Uterus (tissue), 4 donors: ENCODE results near the gene C3orf18. TPM values are rescaled to one million over a fixed set of nuclear protein-coding genes. Genes with fewer than 3 reads are reported as not detected.

ENCODE experiments used
- DNase-seq, 2 donors: peaks; one replicate each; pipeline ENCODE4 v3.0.0-alpha.2; 2019 to 2020
- H3K27ac ChIP-seq, 2 donors: fragments of 200-600 bp; sonication (generic); 1 replicate in 1 of 2; 2 replicates in 1 of 2; pipeline ENCODE4 v1.5.1; 2016 to 2018
- H3K27me3 ChIP-seq, 2 donors: fragments of 200-600 bp; sonication (generic); one replicate each; pipeline ENCODE4 v1.5.1; 2018 to 2019; ENCODE audit warnings: control low read depth in 1 of 2
- H3K36me3 ChIP-seq, 2 donors: fragments of 200-600 bp; sonication (generic); one replicate each; pipeline ENCODE4 v1.5.1; 2019; ENCODE audit warnings: control low read depth in 1 of 2
- H3K4me1 ChIP-seq, 2 donors: fragments of 200-600 bp; sonication (generic); one replicate each; pipeline ENCODE4 v1.5.1; 2018 to 2019; ENCODE audit warnings: control low read depth in 1 of 2
- H3K4me3 ChIP-seq, 2 donors: fragments of 200-600 bp; sonication (generic); 1 replicate in 1 of 2; 2 replicates in 1 of 2; pipeline ENCODE4 v1.5.1; 2018 to 2019; ENCODE audit warnings: mild to moderate bottlenecking in 1 of 2
- H3K9me3 ChIP-seq, 2 donors: fragments of 200-600 bp; sonication (generic); one replicate each; pipeline ENCODE4 v1.5.1; 2019; ENCODE audit warnings: control low read depth in 1 of 2
- POLR2A ChIP-seq, 2 donors: fragments of 450-650 bp; IDR thresholded peaks; one replicate each; pipeline ENCODE4 v1.6.1; 2016; ENCODE audit warnings: antibody characterized with exemption in 2 of 2, mild to moderate bottlenecking in 1 of 2, moderate library complexity in 1 of 2
- intact Hi-C: fragments of 100-400 bp; cut with DNase I; formaldehyde crosslinking; loops from one replicate; pipeline ENCODE4 v1.15.1; 2023; ENCODE audit warnings: low total_unique reads
- total RNA-seq, 4 donors: library from RNA; depleted of rRNA in 3 of 4; stranded (reverse); fragments of >200 nt in 3 of 4; gene quantifications; one replicate each; pipeline versions ENCODE4 v1.1.0 to v1.2.4, GENCODE V29; 2014 to 2023
- TF ChIP-seq, protein P1 (sequence below), 4 experiments: fragments of 200-600 bp in 2 of 4; fragments of 450-650 bp in 2 of 4; sonication (generic) in 2 of 4; IDR thresholded peaks; one replicate each; pipeline ENCODE4 v1.5.1; 2016 to 2019; ENCODE audit warnings: antibody characterized with exemption in 4 of 4, mild to moderate bottlenecking in 2 of 4, moderate library complexity in 1 of 4
- donor health status: DM: yes; HTN: yes; CAD: no.

Gene C3orf18
- 10 to 100 TPM in 3 of 4 donors, 1 to 10 TPM in 1; 7.1 to 21.0 (median 20.7) TPM for total RNA-seq

DNA sequence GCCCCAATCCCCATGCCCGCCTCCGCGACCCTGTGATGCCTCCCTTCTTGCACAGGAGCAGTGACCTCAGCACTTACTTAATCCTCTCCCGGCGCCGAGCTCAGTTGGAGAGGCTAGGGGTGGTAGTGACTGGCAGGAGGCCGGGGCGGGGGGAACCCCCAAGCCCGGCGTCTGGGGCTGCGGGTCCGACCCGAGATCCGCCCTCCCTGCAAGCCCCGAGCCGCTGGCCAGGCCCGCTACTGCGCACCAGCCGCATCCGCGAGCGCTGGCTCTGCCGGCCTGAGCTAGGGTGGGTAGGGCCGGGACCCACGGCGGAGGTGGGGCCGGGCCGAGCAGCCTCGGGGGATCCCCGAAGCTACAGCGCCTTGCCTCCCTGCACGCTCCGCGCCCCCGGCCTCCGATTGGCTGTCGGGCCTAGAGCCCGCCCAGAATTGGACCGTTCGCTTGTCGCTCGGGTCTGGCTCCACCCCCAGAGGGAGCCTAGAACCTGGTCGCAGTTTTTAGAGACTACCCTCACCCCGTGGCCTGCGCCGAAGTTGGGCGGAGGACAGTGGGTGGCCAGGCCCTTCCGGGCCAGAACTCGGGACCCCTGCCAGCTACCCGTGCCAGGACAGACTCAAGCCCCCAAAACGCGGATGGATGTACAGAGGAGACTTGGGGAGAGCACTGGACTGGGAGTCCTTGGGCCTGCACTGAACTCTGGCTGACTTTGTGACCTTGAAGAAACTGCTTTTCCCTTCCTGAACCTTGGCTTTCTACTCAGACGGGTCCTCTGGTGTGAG, at the start of gene C3orf18:
Gene C3orf18 (minus strand): TSS at position 362 of the 782 bp plus-strand sequence. CDS start 2,048 bp downstream, outside the sequence.
- H3K4me3 ChIP-seq, result peak within 1 kb of the TSS; percentile 57 to 71
- intact Hi-C loops, result no loop called here
- peak; percentile 18 to 41 for TF ChIP-seq POLR2A (IDR thresholded peaks at IDR 0.05)
- TF ChIP-seq, protein P1, sequence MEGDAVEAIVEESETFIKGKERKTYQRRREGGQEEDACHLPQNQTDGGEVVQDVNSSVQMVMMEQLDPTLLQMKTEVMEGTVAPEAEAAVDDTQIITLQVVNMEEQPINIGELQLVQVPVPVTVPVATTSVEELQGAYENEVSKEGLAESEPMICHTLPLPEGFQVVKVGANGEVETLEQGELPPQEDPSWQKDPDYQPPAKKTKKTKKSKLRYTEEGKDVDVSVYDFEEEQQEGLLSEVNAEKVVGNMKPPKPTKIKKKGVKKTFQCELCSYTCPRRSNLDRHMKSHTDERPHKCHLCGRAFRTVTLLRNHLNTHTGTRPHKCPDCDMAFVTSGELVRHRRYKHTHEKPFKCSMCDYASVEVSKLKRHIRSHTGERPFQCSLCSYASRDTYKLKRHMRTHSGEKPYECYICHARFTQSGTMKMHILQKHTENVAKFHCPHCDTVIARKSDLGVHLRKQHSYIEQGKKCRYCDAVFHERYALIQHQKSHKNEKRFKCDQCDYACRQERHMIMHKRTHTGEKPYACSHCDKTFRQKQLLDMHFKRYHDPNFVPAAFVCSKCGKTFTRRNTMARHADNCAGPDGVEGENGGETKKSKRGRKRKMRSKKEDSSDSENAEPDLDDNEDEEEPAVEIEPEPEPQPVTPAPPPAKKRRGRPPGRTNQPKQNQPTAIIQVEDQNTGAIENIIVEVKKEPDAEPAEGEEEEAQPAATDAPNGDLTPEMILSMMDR (IDR thresholded peaks at IDR 0.05), result no peak
- H3K27ac ChIP-seq, result peak within 1 kb of the TSS; percentile 86 to 92
- H3K9me3 ChIP-seq, result no peaks in the 10 kb centered on the region
- no peaks in the 10 kb centered on the region for H3K27me3 ChIP-seq
- DNase-seq, result peak; percentile 93 to 95
- H3K4me1 ChIP-seq, result peaks cover 0 to 9% of the 10 kb centered on the region in 2 donors
- H3K36me3 ChIP-seq, result no peaks in the 10 kb centered on the region

DNA sequence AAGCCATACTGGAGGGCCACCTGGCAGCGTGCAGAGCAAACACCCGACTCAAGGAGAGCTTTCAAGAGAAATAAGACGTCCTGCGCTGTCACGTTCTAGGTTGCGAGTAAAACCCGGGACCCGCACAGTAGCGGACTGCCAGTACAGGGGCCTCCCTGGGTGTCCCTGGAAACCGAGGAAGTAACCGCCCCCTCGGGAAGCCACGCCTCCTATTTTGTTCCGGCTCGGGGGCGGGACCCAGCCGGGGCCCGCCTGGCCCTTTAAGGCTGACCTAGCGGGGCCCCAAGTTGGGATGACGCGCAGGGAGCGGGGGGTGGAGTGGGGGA, 49.2 kb upstream of the C3orf18 start:
- peak overlapping the region; percentile 75 to 81 for H3K27ac ChIP-seq
- peak; percentile 9 to 27 for TF ChIP-seq POLR2A (IDR thresholded peaks at IDR 0.05)
- TF ChIP-seq, protein P1 (IDR thresholded peaks at IDR 0.05), result peak in 3 of 4 experiments; percentile 1 to 23 (median 13)
- intact Hi-C loops, result no loop called here
- H3K9me3 ChIP-seq, result no peaks in the 10 kb centered on the region
- DNase-seq, result peak; percentile 93 to 96
- H3K27me3 ChIP-seq, result no peaks in the 10 kb centered on the region
- H3K4me1 ChIP-seq, result peaks cover 0 to 12% of the 10 kb centered on the region in 2 donors
- no peaks in the 10 kb centered on the region for H3K36me3 ChIP-seq
- peak overlapping the region; percentile 62 to 83 for H3K4me3 ChIP-seq

DNA sequence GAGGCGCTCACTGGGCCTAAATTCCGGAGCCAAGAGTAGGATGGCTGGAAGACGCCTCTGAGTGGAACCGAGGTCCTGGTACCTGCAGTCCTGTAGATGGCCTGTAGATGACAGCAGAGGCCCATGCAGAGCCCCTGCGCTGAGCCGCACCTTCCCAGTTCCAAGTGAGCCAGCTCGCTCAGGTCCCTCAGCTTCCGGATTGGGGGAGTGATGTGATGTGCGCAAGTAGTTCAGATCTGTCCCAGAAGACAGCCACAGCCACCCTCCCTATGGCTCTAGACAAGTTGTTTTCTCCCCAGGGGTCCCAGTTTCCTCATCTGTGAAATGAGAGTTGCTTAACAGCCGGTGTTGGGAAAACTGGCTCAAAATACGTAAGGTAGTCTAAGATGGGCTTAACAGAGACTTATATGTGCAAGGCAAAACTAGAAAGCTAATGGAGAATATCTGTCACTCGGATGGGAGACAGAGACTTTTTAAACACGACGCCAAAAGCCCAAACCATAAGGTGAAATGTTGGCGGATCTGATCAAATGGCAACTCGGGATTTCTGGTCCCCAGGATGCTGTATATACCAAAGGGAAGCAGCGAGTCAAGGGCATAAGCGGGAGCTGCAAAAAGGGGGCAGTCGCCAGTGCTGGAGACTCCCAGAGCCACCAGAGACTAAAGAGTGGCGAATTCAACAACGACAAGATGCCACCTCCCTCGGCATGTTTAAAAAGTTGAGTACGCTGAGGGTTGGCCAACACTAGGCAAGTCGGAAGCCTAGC, 48.6 kb upstream of the C3orf18 start:
- H3K27me3 ChIP-seq, result no peaks in the 10 kb centered on the region
- TF ChIP-seq POLR2A (IDR thresholded peaks at IDR 0.05), result no peak
- TF ChIP-seq, protein P1 (IDR thresholded peaks at IDR 0.05), result peak; percentile 98 to 99 (median 99)
- peaks cover 0 to 12% of the 10 kb centered on the region in 2 donors for H3K4me1 ChIP-seq
- peak overlapping the region; percentile 62 to 83 for H3K4me3 ChIP-seq
- peak; percentile 83 to 85 for DNase-seq
- no peaks in the 10 kb centered on the region for H3K36me3 ChIP-seq
- H3K27ac ChIP-seq, result peak overlapping the region; percentile 75 to 81
- intact Hi-C loops, result no loop called here
- no peaks in the 10 kb centered on the region for H3K9me3 ChIP-seq

DNA sequence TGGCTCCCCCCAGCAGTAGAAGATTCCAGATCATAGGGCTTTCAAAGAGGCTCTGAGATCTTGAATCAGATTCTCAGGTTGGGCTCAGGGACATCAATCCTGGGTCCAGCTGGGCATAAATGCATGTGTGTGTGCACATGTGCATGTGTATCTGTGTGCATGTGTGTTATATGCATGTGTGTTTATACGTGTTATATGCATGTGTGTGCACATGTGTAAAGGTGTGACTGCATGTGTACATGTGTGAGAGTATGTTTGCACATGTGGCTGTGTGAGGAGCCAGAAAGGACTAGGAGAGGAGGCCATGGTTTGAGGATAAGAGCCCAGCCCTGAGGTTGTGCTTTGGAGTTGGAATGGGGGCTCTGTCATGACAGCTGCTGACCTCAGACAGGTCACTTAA, 47.6 kb upstream of the C3orf18 start:
- intact Hi-C loops, result loop anchor here (2.0 kb wide), 1 partner anchor 42 kb away; no protein-coding TSS in a partner anchor
- TF ChIP-seq POLR2A (IDR thresholded peaks at IDR 0.05), result no peak
- TF ChIP-seq, protein P1 (IDR thresholded peaks at IDR 0.05), result no peak
- Histone ChIP-seq H3K4me3 (no peak overlapping the region), H3K27me3 (no peaks in the 10 kb centered on the region), H3K27ac (no peak overlapping the region), H3K36me3 (no peaks in the 10 kb centered on the region), H3K4me1 (peaks cover 0 to 15% of the 10 kb centered on the region in 2 donors), H3K9me3 (no peaks in the 10 kb centered on the region)
- no peak for DNase-seq
